ENCODE results near the gene MSMP.

DNA sequence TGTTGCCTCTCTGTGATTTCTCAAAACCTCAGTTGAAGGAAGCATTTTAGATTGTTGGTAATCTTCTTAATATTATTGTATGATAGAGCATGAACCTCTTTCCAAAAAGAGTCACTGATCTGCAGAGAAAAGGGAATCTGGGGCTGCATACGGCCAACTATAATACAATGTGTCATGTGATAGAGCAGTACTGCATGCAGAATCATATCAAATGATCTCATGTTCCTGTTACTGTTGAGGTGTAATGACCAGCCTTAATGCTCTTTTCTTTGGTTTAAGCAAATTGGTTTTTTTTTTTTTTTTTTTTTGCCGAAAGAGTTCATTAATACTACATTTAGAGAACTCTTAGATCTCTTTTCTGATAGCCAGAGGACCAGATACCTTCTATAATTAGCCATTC lies 12.9 kb upstream of the MSMP start:
- TF ChIP-seq, protein P1, sequence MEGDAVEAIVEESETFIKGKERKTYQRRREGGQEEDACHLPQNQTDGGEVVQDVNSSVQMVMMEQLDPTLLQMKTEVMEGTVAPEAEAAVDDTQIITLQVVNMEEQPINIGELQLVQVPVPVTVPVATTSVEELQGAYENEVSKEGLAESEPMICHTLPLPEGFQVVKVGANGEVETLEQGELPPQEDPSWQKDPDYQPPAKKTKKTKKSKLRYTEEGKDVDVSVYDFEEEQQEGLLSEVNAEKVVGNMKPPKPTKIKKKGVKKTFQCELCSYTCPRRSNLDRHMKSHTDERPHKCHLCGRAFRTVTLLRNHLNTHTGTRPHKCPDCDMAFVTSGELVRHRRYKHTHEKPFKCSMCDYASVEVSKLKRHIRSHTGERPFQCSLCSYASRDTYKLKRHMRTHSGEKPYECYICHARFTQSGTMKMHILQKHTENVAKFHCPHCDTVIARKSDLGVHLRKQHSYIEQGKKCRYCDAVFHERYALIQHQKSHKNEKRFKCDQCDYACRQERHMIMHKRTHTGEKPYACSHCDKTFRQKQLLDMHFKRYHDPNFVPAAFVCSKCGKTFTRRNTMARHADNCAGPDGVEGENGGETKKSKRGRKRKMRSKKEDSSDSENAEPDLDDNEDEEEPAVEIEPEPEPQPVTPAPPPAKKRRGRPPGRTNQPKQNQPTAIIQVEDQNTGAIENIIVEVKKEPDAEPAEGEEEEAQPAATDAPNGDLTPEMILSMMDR (conservative IDR thresholded peaks at IDR 0.05): no peak
- no peak for TF ChIP-seq EZH2 (IDR thresholded peaks at IDR 0.05; ENCODE audit: low read depth)

Data from PC-9 (cell line).